Kidney (tissue), 14 donors: ENCODE results near the gene TANC1. TPM values are rescaled to one million over a fixed set of nuclear protein-coding genes. Genes with fewer than 3 reads are reported as not detected.

Experiments used
- DNase-seq, 5 donors: peaks; one replicate each; pipeline ENCODE4 v3.0.0-alpha.2; 2013 to 2020
- FAIRE-seq: peaks from 2 replicates; lab custom pipeline; 2012; peaks lifted over from hg19 to GRCh38; lab: Jason Lieb, UNC
- H3K27ac ChIP-seq, 2 donors: one replicate each; pipeline ENCODE4 v1.7.0; 2013; ENCODE audit warnings: low read depth in 2 of 2, low read length in 2 of 2, inconsistent platforms in 1 of 2
- H3K27me3 ChIP-seq: one replicate; pipeline ENCODE4 v1.7.1; 2013; ENCODE audit warnings: low read length, inconsistent platforms; ENCODE audit not compliant: control insufficient read depth, insufficient read depth
- H3K36me3 ChIP-seq, 3 donors: one replicate each; pipeline versions ENCODE4 v1.7.0 to v1.7.1; 2013; ENCODE audit warnings: low read length in 3 of 3, control low read depth in 1 of 3, inconsistent platforms in 1 of 3; ENCODE audit not compliant: insufficient read depth in 3 of 3, control insufficient read depth in 2 of 3
- H3K4me1 ChIP-seq, 3 donors: one replicate each; pipeline versions ENCODE4 v1.7.0 to v1.7.1; 2013; ENCODE audit warnings: low read length in 3 of 3, inconsistent platforms in 1 of 3, low read depth in 1 of 3; ENCODE audit not compliant: control insufficient read depth in 2 of 3, insufficient read depth in 2 of 3
- H3K4me3 ChIP-seq, 3 donors: one replicate each; pipeline versions ENCODE4 v1.7.0 to v1.8.1; 2013; ENCODE audit warnings: low read length in 3 of 3, control low read depth in 1 of 3, inconsistent platforms in 1 of 3
- H3K9ac ChIP-seq, 3 donors: one replicate each; pipeline versions ENCODE4 v1.7.0 to v1.7.1; 2013; ENCODE audit warnings: low read length in 3 of 3, control low read depth in 1 of 3, inconsistent platforms in 1 of 3
- H3K9me3 ChIP-seq, 3 donors: one replicate each; pipeline versions ENCODE4 v1.7.0 to v1.7.1; 2013; ENCODE audit warnings: low read length in 3 of 3, control low read depth in 1 of 3, inconsistent platforms in 1 of 3; ENCODE audit not compliant: control insufficient read depth in 2 of 3, insufficient read depth in 1 of 3
- intact Hi-C: fragments of 100-400 bp; cut with DNase I; formaldehyde crosslinking; loops from one replicate; pipeline ENCODE4 v1.11.1; 2022
- polyA plus RNA-seq: library from polyadenylated mRNA; stranded (reverse); fragments of 350-450 nt; fragmentation: Illumina TruSeq; extraction: RNeasy Lipid Tissue Mini Kit (QIAGEN cat#74804); gene quantifications from one replicate; pipeline ENCODE4 v1.2.3, GENCODE V29; 2014; ENCODE audit warnings: low read depth, low replicate concordance; ENCODE audit not compliant: insufficient read depth
- total RNA-seq: library from RNA; stranded (reverse); fragmentation: NEBNext Ultra II Directional; extraction: Animal tissue kit (Norgen Biotek cat#: 25700); gene quantifications from one replicate; pipeline ENCODE4 v1.2.1, GENCODE V29; 2021
- TF ChIP-seq, protein P1 (sequence below): IDR thresholded peaks from 3 replicates; pipeline ENCODE4 v1.5.1; 2012; ENCODE audit warnings: mild to moderate bottlenecking, moderate library complexity, borderline replicate concordance; ENCODE audit not compliant: insufficient read depth; ENCODE audit errors: extremely low read depth
- donor health status: control.
- donor health status: control.
- donor health status: control.
- donor health status: control.
- donor health status: control.
- donor health status: DM: yes; HTN: yes; CAD: no.
- donor health status: Normal renal cell carcinoma (clear cell type).

The TANC1 gene
- total and polyA plus RNA-seq, 2 donors from 2014 or later = 9.2 to 39.0 TPM

GRCh38 chr2:158995677-158996049 is 27.2 kb downstream of the TANC1 start:
- TF ChIP-seq, protein P1, sequence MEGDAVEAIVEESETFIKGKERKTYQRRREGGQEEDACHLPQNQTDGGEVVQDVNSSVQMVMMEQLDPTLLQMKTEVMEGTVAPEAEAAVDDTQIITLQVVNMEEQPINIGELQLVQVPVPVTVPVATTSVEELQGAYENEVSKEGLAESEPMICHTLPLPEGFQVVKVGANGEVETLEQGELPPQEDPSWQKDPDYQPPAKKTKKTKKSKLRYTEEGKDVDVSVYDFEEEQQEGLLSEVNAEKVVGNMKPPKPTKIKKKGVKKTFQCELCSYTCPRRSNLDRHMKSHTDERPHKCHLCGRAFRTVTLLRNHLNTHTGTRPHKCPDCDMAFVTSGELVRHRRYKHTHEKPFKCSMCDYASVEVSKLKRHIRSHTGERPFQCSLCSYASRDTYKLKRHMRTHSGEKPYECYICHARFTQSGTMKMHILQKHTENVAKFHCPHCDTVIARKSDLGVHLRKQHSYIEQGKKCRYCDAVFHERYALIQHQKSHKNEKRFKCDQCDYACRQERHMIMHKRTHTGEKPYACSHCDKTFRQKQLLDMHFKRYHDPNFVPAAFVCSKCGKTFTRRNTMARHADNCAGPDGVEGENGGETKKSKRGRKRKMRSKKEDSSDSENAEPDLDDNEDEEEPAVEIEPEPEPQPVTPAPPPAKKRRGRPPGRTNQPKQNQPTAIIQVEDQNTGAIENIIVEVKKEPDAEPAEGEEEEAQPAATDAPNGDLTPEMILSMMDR = no peak
- H3K4me3 ChIP-seq = no peak overlapping the region
- intact Hi-C loops = no loop called here
- no peaks in the 10 kb centered on the region for H3K36me3 ChIP-seq
- peaks cover 2 to 17% (median 5%) of the 10 kb centered on the region in 3 donors for H3K4me1 ChIP-seq
- no peak for DNase-seq
- H3K27ac ChIP-seq = no peak overlapping the region
- no peak overlapping the region for H3K9ac ChIP-seq
- FAIRE-seq = no peak
- no peaks in the 10 kb centered on the region for H3K27me3 ChIP-seq
- H3K9me3 ChIP-seq = no peaks in the 10 kb centered on the region

DNA sequence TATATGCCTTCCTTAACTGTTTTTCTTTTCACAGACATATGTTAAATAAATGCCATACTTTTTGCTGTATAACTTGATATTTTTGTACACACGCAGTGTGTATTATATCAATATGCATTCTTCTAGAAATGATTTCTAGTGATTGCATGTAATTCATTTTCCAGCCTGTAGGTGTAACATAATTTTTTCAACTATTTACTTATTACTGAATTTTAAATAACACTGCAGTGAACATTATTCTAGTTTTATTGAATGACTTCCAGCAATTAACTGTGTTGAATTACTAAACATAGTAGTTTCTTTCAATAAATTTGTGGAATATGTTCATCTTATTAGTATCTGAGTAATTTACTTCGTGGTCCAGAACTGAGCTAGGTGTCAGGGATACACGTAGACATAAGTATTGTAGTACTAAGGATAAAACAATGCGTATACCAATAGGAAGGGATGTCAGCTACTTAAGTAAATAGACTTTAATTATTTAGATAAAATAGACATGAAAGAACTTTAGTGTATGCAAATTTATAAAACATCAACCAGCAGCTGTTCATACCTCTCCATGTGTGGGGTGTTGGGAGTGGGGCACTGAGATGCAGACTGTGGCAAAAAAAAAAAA is 28.0 kb downstream of the TANC1 start:
- TF ChIP-seq, protein P1 = no peak

GRCh38 chr2:158997037-158997790 is 28.8 kb downstream of the TANC1 start:
- peaks cover 2 to 17% (median 5%) of the 10 kb centered on the region in 3 donors for H3K4me1 ChIP-seq
- no peaks in the 10 kb centered on the region for H3K27me3 ChIP-seq
- H3K9me3 ChIP-seq = no peaks in the 10 kb centered on the region
- H3K27ac ChIP-seq = no peak overlapping the region
- no peak overlapping the region for H3K9ac ChIP-seq
- TF ChIP-seq, protein P1 = no peak
- intact Hi-C loops = no loop called here
- H3K36me3 ChIP-seq = peaks cover 0 to 2% (median 0%) of the 10 kb centered on the region in 3 donors
- FAIRE-seq = no peak
- no peak overlapping the region for H3K4me3 ChIP-seq
- DNase-seq = peak in 1 of 5 donors; percentile 54

More for the DNA sequence above, 28.0 kb downstream of the TANC1 start:
- H3K4me3 ChIP-seq = no peak overlapping the region
- no peak overlapping the region for H3K9ac ChIP-seq
- no peaks in the 10 kb centered on the region for H3K36me3 ChIP-seq
- no peaks in the 10 kb centered on the region for H3K9me3 ChIP-seq
- no peaks in the 10 kb centered on the region for H3K27me3 ChIP-seq
- no peak overlapping the region for H3K27ac ChIP-seq
- no peak for DNase-seq
- FAIRE-seq = no peak
- peaks cover 2 to 17% (median 5%) of the 10 kb centered on the region in 3 donors for H3K4me1 ChIP-seq
- intact Hi-C loops = no loop called here
